NCI-H82 (cell line): Measurements from ENCODE around the gene NOS1AP.
"Not testable (repeated sequence)": the region's sequence is repeated elsewhere in the genome, so short reads cannot be mapped to it uniquely, and the experiment has no call there.

Experiments
- DNase-seq: peaks from one replicate; lab custom pipeline; 2025; lab: John Stamatoyannopoulos, UW

The NOS1AP gene

GRCh38 chr1:162059721-162060120 lies 9.8 kb upstream of the NOS1AP start:
- DNase-seq: no peak

DNA sequence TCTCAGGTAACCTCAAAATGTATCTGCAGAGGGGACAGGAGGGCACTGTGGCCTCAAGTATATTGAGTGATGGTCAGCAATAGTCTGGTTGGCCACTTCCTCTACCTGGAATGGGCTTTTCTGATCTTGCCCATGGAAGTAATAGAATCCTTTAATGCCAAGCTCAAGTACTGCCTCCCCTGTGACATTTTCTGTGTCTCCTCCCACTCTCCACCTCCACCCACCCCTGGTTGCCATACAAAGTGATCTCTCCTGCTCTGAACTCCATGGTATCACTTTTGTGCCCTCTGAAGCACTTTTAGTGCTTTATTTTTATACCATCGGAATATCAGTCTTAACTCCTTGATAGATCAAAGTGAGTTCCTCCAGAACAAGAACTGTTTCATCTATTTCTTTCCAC lies 9.2 kb upstream of the NOS1AP start:
- no peak for DNase-seq

DNA sequence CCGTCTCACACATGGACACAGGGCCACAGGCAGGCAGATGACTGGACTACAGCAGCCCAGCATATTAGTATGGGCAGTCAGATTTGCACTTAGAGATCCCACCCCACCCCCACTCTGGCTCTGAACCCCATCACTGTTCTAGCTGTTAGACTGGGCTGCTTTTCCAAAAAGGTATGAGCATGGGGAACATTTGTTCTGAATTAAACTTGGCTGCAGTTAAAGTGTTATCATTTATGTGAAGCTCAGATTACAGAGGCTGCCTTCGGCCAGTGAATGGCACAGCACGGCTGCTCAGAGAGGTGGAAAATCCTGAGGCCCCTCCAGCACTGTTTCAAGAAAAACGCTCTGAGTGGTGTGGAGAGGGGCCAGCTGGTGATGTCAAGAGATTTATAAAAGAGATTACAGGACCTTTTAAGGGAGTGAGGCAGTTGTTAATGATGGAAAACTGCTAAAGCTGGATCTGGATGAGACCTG lies 6.9 kb upstream of the NOS1AP start:
- peak; percentile 95 for DNase-seq

DNA sequence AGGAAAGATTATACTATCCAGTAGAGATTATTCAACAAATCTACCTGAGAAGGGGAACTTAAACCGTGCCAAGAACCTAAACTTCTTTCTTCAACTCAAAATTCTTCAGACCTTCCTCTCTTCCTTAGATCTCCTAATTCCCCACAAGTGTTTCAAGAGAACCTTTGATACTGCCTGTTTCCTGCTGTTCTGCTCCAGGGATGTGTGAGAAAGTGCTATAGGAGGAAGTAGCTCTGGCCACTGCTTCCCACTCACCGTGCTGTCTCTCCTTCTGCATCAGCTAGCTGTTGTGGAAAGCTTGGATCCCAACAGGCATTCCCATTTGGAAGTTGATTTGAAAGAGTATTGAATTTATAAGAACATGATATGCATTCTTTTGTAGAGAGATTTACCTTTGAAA lies 4.5 kb upstream of the NOS1AP start:
- no peak for DNase-seq

GRCh38 chr1:162066836-162067235 lies 2.7 kb upstream of the NOS1AP start:
- not testable (repeated sequence) for DNase-seq

- DNase-seq: no peak
These were observed 2.0 kb upstream of the NOS1AP start for GRCh38 chr1:162067466-162067865.

DNA sequence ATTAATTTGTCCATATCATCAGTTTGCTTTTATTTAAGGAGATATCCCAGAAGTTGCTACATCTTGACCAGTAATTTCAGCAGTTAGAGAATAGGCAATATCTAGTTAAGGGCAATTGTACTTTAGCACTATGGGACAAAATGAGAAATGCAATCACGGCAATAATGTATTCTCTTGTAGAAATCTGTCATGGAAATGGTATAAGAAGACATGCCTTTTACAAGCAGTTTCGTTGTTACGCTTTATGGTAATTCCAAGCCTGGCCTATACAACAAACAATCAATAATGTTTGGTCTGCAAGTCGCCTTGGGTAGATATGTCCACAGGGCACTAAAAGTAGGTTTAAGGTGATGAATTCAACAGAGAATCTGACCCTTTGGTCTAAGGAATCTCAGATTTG lies 1.2 kb upstream of the NOS1AP start:
- DNase-seq: no peak

- peak; percentile 57 for DNase-seq
These were observed 730 bp downstream of the NOS1AP start for GRCh38 chr1:162070094-162070748.

DNA sequence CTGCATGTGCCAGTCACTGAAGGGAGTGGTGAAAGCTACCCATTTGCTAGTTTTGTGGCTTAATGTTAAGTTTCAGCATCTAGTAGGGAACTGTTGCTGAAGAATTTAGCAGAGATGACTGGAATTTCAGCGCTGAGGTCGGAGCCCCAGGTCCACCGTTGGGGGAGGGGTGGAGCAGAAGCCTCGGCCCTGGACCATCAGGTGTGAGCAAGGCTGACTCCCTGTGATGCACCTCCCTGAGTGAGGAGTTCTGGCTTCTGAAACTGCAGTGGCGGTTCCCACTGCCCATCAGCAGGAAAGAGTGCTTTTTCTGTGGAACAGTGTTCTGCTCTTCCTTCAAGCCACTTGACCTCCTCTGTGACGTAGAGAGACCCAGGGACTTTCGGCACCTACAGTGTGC lies 1.3 kb downstream of the NOS1AP start:
- DNase-seq: no peak

GRCh38 chr1:162072740-162073139 lies 3.2 kb downstream of the NOS1AP start:
- no peak for DNase-seq

DNA sequence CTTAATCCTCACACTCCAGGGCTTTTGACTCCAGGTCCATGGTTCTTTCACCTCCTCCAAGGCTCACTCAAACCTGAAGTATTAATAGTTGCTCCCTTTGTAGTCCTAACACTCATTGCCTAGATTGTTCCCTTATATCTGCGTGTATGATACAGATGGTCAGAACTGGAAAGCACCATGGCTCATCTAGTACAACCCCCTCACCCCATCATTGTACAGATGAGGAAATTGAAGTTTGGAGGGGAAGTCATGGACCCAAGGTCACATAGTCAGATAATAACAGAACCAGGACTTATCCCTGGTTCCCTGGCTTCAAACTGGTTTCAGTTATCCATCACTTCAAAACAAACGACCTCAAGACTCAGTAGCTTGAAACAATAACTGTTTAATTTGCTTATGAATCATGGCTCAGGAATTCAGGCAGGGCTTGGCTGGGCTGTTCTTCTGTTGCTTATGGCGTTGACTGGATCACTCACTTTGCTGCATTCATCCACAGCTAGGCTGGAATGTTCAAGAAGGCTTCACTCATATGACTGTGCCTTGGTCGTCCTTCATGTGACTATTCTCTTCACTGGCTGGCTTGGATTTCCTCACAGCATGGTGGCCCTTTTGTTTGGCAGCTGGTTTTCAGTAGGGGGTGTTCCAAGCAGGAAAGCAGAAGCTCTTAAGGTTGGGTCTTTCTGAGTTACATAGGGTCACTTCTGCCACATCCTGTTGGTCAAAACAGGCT lies 5.0 kb downstream of the NOS1AP start:
- no peak for DNase-seq

DNA sequence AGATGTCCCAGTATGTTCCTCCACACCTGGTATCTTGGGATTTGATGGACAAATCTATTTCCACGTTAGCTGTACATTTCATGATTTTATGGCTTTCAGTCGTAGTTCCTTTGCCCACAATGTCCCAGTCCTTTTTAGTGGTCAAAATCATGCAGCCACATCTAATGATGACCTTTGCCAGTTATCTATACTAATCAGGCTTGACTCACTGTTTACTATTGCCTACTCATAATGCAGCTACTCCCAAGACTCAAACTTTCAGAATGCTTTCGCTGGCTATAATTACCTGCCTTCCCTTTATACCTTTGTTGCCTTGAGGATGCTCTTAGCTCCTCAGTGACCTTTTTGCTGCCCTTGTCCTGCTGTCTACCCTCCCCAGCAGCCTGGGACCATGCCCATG lies 6.4 kb downstream of the NOS1AP start:
- no peak for DNase-seq

GRCh38 chr1:162077648-162078299 lies 8.3 kb downstream of the NOS1AP start:
- DNase-seq: no peak

DNA sequence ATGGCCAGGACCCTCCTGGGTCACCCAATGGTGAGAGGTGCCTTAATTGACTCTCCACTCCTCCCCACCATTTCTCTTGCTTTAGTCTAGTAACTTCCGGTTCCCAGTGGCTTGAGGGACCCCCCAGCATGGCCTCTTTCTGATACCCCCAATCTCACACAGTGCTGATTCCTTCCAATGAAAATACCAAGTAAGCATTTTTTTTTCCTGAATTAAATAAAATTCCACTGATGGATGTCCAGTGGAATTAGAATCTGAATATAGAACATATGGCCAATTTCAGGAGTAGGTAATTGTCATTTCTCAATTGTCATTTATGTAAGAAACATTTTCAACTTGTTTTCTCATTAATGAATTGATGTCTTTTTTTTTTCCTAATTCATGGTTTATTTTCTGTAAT lies 9.5 kb downstream of the NOS1AP start:
- no peak for DNase-seq

GRCh38 chr1:162080472-162081015 lies 11.1 kb downstream of the NOS1AP start:
- peak; percentile 39 for DNase-seq

DNA sequence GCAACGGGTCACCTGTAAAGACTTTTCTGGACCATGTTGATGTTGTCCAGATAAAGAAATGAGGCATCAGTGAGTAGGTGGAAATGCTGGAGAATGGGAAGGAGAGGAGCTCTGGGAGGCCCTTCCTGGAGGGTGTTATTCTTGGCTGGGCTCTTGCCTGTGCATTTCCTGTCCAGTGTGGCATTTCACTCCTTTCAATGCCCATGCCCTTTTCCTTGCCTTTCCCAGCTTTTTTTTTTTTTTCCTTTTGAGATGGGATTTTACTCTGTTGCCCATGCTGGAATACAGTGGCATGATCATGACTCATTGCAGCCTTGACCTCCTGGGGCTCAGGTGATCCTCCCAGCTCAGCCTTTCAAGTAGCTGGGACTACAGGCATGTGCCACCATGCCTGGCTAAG lies 11.8 kb downstream of the NOS1AP start:
- DNase-seq: no peak

GRCh38 chr1:162082080-162082479 lies 12.6 kb downstream of the NOS1AP start:
- not testable (repeated sequence) for DNase-seq

DNA sequence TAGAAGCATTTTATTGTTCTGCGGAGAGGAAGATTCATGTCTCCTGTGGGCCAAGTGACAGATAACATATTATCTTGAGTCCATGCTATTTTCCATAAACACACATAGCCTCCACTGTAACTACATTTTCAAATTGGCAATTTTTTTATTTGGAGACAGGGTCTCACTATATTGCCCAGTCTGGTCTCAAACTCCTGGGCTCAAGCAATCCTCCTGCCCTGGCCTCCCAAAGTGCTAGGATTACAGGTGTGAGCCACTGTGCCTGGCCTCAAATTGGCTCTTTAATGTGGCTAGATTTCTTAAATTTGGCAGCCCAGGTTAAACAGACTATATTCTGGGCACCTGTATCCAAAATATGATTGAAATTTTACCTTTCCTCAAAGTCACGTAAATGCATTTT lies 13.8 kb downstream of the NOS1AP start:
- no peak for DNase-seq

DNA sequence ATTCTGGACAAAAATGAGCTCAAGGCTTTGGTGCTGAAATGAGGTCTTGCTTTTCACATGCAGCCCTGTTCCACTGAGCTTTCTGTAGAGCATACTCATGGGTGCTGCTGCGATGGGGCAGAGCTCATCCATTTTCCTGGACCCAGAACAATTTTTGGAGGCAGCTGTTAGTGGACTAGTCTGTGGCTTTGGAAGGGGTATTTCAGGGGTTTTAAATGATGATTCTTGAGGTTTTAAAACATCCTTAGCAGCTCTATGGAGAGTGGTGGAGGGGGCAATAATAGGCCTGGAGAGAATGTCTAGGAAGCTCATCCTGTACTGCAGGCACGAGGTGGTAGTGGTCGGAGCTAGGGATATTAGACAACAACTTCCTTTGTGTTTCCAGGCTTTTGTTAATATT lies 16.5 kb downstream of the NOS1AP start:
- no peak for DNase-seq

DNA sequence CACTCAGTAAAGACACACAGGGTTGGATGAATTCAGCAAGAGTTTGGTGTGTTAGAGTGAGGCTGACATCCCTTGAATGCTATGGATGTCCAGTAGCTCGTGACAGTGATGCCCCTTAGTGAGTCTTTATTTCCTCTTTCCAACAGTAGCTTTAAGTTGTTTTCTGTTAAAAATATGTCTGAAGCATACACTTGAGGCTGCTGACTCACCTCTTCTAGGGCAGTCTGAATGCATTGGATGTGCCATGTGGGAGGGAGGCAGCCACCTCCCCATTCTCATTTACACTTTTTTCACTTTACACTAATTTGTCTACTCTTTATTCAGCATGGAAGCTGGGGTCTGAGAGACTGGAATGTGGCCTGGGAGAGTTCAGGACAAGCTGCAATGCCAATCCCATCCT lies 17.6 kb downstream of the NOS1AP start:
- DNase-seq: no peak

DNA sequence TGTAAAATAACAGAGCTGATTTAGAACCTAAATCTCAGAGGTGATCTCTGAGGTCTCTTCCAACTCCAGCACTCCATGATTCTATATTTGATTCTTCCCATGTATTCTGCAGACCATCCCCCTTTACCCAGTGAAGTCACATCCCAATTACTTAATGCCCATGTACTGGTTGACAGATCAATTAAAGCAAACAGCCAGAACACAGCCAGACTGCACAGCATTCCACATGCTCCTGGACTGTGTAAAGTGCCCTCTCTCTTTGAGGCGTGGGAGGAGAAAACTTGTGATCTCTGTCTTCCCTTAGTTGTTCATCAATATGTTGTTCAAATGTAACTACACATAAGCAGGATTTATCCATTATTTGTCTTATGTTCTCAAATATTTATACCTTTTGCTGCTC lies 18.1 kb downstream of the NOS1AP start:
- no peak for DNase-seq

- no peak for DNase-seq
These were observed 18.9 kb downstream of the NOS1AP start for GRCh38 chr1:162088281-162088969.
